Measurements from ENCODE around the gene MBNL3.

MBNL3 gene

GRCh38 chrX:132414404-132414803 is 74.4 kb downstream of the MBNL3 start:
- no peak for DNase-seq (ENCODE audit: low read depth)

- DNase-seq (ENCODE audit: low read depth) = no peak
These were observed 75.4 kb downstream of the MBNL3 start for GRCh38 chrX:132413459-132413858.

- no peak for DNase-seq (ENCODE audit: low read depth)
These were observed 76.6 kb downstream of the MBNL3 start for GRCh38 chrX:132412208-132412607.

GRCh38 chrX:132411310-132411977 is 77.4 kb downstream of the MBNL3 start:
- DNase-seq (ENCODE audit: low read depth) = no peak

GRCh38 chrX:132409780-132410556 is 78.9 kb downstream of the MBNL3 start:
- no peak for DNase-seq (ENCODE audit: low read depth)

- no peak for DNase-seq (ENCODE audit: low read depth)
These were observed 81.1 kb downstream of the MBNL3 start for GRCh38 chrX:132407691-132408090.

GRCh38 chrX:132406106-132406505 is 82.7 kb downstream of the MBNL3 start:
- no peak for DNase-seq (ENCODE audit: low read depth)

GRCh38 chrX:132404266-132404665 is 84.6 kb downstream of the MBNL3 start:
- no peak for DNase-seq (ENCODE audit: low read depth)

GRCh38 chrX:132401935-132402334 is 86.9 kb downstream of the MBNL3 start:
- DNase-seq (ENCODE audit: low read depth) = no peak

GRCh38 chrX:132400706-132401105 is 88.1 kb downstream of the MBNL3 start:
- DNase-seq (ENCODE audit: low read depth) = no peak

- no peak for DNase-seq (ENCODE audit: low read depth)
These were observed 93.2 kb downstream of the MBNL3 start for GRCh38 chrX:132395645-132396044.

GRCh38 chrX:132395026-132395425 is 93.8 kb downstream of the MBNL3 start:
- DNase-seq (ENCODE audit: low read depth) = no peak

GRCh38 chrX:132394591-132394990 is 94.2 kb downstream of the MBNL3 start:
- no peak for DNase-seq (ENCODE audit: low read depth)

- DNase-seq (ENCODE audit: low read depth) = no peak
These were observed 94.8 kb downstream of the MBNL3 start for GRCh38 chrX:132393992-132394391.

- DNase-seq (ENCODE audit: low read depth) = no peak
These were observed 95.4 kb downstream of the MBNL3 start for GRCh38 chrX:132393485-132393884.

- no peak for DNase-seq (ENCODE audit: low read depth)
These were observed 95.8 kb downstream of the MBNL3 start for GRCh38 chrX:132393085-132393484.

GRCh38 chrX:132390792-132391191 is 98.0 kb downstream of the MBNL3 start:
- DNase-seq (ENCODE audit: low read depth) = no peak

GRCh38 chrX:132389480-132389879 is 99.4 kb downstream of the MBNL3 start:
- DNase-seq (ENCODE audit: low read depth) = no peak

GRCh38 chrX:132388371-132388770 is 100.5 kb downstream of the MBNL3 start:
- no peak for DNase-seq (ENCODE audit: low read depth)

GRCh38 chrX:132384301-132384700 is 104.5 kb downstream of the MBNL3 start:
- no peak for DNase-seq (ENCODE audit: low read depth)

GRCh38 chrX:132382068-132382467 is 106.8 kb downstream of the MBNL3 start:
- no peak for DNase-seq (ENCODE audit: low read depth)

GRCh38 chrX:132378281-132378680 is 110.6 kb downstream of the MBNL3 start:
- DNase-seq (ENCODE audit: low read depth) = no peak

- DNase-seq (ENCODE audit: low read depth) = no peak
These were observed 112.9 kb downstream of the MBNL3 start for GRCh38 chrX:132375941-132376340.

- DNase-seq (ENCODE audit: low read depth) = no peak
These were observed 115.2 kb downstream of the MBNL3 start for GRCh38 chrX:132373610-132374009.
